ENCODE data around the gene FAM98A. TPM values are rescaled to one million over a fixed set of nuclear protein-coding genes. Genes with fewer than 3 reads are reported as not detected.

Gene FAM98A
- total RNA-seq, 1 experiment from 2014 or later, result 91.1 TPM

- no peak for TF ChIP-seq ARID4B (CRISPR knock-in tag; IDR thresholded peaks at IDR 0.05; ENCODE audit: borderline replicate concordance)
- no peak for TF ChIP-seq ZNF317 (CRISPR knock-in tag; IDR thresholded peaks at IDR 0.05; ENCODE audit: borderline replicate concordance, low read depth)
- no peak for TF ChIP-seq HMGXB4 (CRISPR knock-in tag; IDR thresholded peaks at IDR 0.05)
Observed at GRCh38 chr2:33535421-33535820, 63.7 kb downstream of the FAM98A start (continued).

Other genes starting within 250 kb of the FAM98A start
- gene RASGRP3, start 122.7 kb downstream of the FAM98A start, total RNA-seq (2021), result 0.11 to 0.23 TPM (median 0.14 TPM) in 3 replicates

All from WTC11 (cell line).